Loucy (cell line): ENCODE measurements around the gene IGFALS.

Source experiments
- H2AFZ ChIP-seq: fragments of 200-600 bp; sonication (generic); 2 replicates; pipeline ENCODE4 v1.6.0; 2016; ENCODE audit warnings: antibody characterized with exemption, mild to moderate bottlenecking, low read length, moderate library complexity
- H3F3A ChIP-seq: fragments of 200-600 bp; 2 replicates; pipeline ENCODE4 v1.6.0; 2016; ENCODE audit warnings: antibody characterized with exemption, low read depth, mild to moderate bottlenecking
- H3K27me3 ChIP-seq: fragments of 200-600 bp; sonication (generic); 2 replicates; pipeline ENCODE4 v1.6.1; 2014; ENCODE audit warnings: low read length, mild to moderate bottlenecking; ENCODE audit not compliant: insufficient read depth, poor library complexity, severe bottlenecking
- H3K36me3 ChIP-seq: fragments of 200-600 bp; sonication (generic); 2 replicates; pipeline ENCODE4 v1.6.1; 2016; ENCODE audit warnings: low read length; ENCODE audit not compliant: insufficient read depth
- H3K4me1 ChIP-seq: fragments of 200-600 bp; sonication (generic); 2 replicates; pipeline ENCODE4 v1.5.1; 2014; ENCODE audit warnings: low read length, mild to moderate bottlenecking; ENCODE audit not compliant: insufficient read depth, poor library complexity, severe bottlenecking
- H3K4me2 ChIP-seq: fragments of 200-600 bp; sonication (generic); 2 replicates; pipeline ENCODE4 v1.6.0; 2014; ENCODE audit warnings: antibody characterized with exemption, low read length, low read depth, mild to moderate bottlenecking; ENCODE audit not compliant: poor library complexity, severe bottlenecking
- H3K4me3 ChIP-seq: fragments of 200-600 bp; sonication (generic); 2 replicates; pipeline ENCODE4 v1.5.1; 2014; ENCODE audit warnings: low read length, mild to moderate bottlenecking, mixed read lengths; ENCODE audit not compliant: poor library complexity, severe bottlenecking
- H3K79me2 ChIP-seq: fragments of 200-600 bp; sonication (generic); 2 replicates; pipeline ENCODE4 v1.6.1; 2014; ENCODE audit warnings: low read length; ENCODE audit not compliant: insufficient read depth
- H3K9ac ChIP-seq: fragments of 200-600 bp; sonication (generic); 2 replicates; pipeline ENCODE4 v1.6.0; 2014; ENCODE audit warnings: mild to moderate bottlenecking, low read depth, low read length, moderate library complexity; ENCODE audit not compliant: poor library complexity, severe bottlenecking
- H3K9me2 ChIP-seq: fragments of 200-600 bp; sonication (generic); replicated peaks from 2 replicates; pipeline ENCODE4 v1.6.1; 2016; ENCODE audit warnings: low read depth, low read length, mixed read lengths
- H3K9me3 ChIP-seq: fragments of 200-600 bp; sonication (generic); 2 replicates; pipeline ENCODE4 v1.6.1; 2014; ENCODE audit warnings: mild to moderate bottlenecking, antibody characterized with exemption, low read length, low read depth; ENCODE audit not compliant: insufficient read depth
- H4K20me1 ChIP-seq: fragments of 200-600 bp; sonication (generic); 2 replicates; pipeline ENCODE4 v1.6.0; 2014; ENCODE audit warnings: antibody characterized with exemption, low read length, mild to moderate bottlenecking; ENCODE audit not compliant: insufficient read depth, poor library complexity, severe bottlenecking
- CTCF ChIP-seq: fragments of 200-600 bp; sonication (generic); conservative IDR thresholded peaks from 2 replicates; pipeline ENCODE4 v1.5.1; 2014; ENCODE audit warnings: mild to moderate bottlenecking, antibody characterized with exemption, low read length
- EZH2phosphoT487 ChIP-seq: fragments of 200-600 bp; IDR thresholded peaks from 2 replicates; pipeline ENCODE4 v1.6.1; 2018; ENCODE audit warnings: antibody characterized with exemption, mild to moderate bottlenecking, moderate library complexity, borderline replicate concordance

Gene IGFALS

GRCh38 chr16:1817716-1818115, 24.2 kb upstream of the IGFALS start:
- no peak for TF ChIP-seq CTCF
- no peak for TF ChIP-seq EZH2phosphoT487
- H3K36me3 ChIP-seq = no peaks in the 10 kb centered on the region

GRCh38 chr16:1817276-1817589, 23.7 kb upstream of the IGFALS start:
- H3K9me2 ChIP-seq = no peaks in the 10 kb centered on the region
- H3K79me2 ChIP-seq = no peaks in the 10 kb centered on the region
- no peak for TF ChIP-seq CTCF
- no peak for TF ChIP-seq EZH2phosphoT487
- H3K4me2 ChIP-seq = no peak overlapping the region
- H3K9me3 ChIP-seq = no peaks in the 10 kb centered on the region
- no peak overlapping the region for H2AFZ ChIP-seq
- no peaks in the 10 kb centered on the region for H3K36me3 ChIP-seq
- H3K4me1 ChIP-seq = no peaks in the 10 kb centered on the region
- no peak overlapping the region for H3K4me3 ChIP-seq
- H4K20me1 ChIP-seq = no peaks in the 10 kb centered on the region
- no peaks in the 10 kb centered on the region for H3K27me3 ChIP-seq
- no peaks in the 10 kb centered on the region for H3F3A ChIP-seq
- no peak overlapping the region for H3K9ac ChIP-seq

More at GRCh38 chr16:1817716-1818115, 24.2 kb upstream of the IGFALS start:
- H3K9me2 ChIP-seq = no peaks in the 10 kb centered on the region
- H3K27me3 ChIP-seq = no peaks in the 10 kb centered on the region
- no peak overlapping the region for H3K4me3 ChIP-seq
- H3K4me2 ChIP-seq = no peak overlapping the region
- H2AFZ ChIP-seq = no peak overlapping the region
- no peaks in the 10 kb centered on the region for H3K9me3 ChIP-seq
- no peaks in the 10 kb centered on the region for H4K20me1 ChIP-seq
- no peaks in the 10 kb centered on the region for H3K79me2 ChIP-seq
- no peaks in the 10 kb centered on the region for H3F3A ChIP-seq
- H3K4me1 ChIP-seq = no peaks in the 10 kb centered on the region
- no peak overlapping the region for H3K9ac ChIP-seq

GRCh38 chr16:1816396-1817275, 23.1 kb upstream of the IGFALS start:
- H3K9ac ChIP-seq = no peak overlapping the region
- H3K9me2 ChIP-seq = no peaks in the 10 kb centered on the region
- H3F3A ChIP-seq = no peaks in the 10 kb centered on the region
- no peaks in the 10 kb centered on the region for H3K9me3 ChIP-seq
- H3K4me1 ChIP-seq = no peaks in the 10 kb centered on the region
- H3K79me2 ChIP-seq = no peaks in the 10 kb centered on the region
- no peak overlapping the region for H2AFZ ChIP-seq
- no peak overlapping the region for H3K4me2 ChIP-seq
- TF ChIP-seq EZH2phosphoT487 (no peak), CTCF (no peak)
- H4K20me1 ChIP-seq = no peaks in the 10 kb centered on the region
- H3K4me3 ChIP-seq = no peak overlapping the region
- no peaks in the 10 kb centered on the region for H3K27me3 ChIP-seq
- H3K36me3 ChIP-seq = no peaks in the 10 kb centered on the region
